NT2/D1 (cell line): Measurements from ENCODE around the gene CAPN12.

Experiments used
- SUZ12 ChIP-seq: IDR thresholded peaks from 2 replicates; pipeline ENCODE4 v1.6.1; 2011; ENCODE audit not compliant: insufficient read length, insufficient read depth; ENCODE audit errors: extremely low read depth
- YY1 ChIP-seq: IDR thresholded peaks from 2 replicates; pipeline ENCODE4 v1.6.1; 2011; ENCODE audit not compliant: insufficient read length, insufficient read depth
- ZNF274 ChIP-seq: IDR thresholded peaks from 2 replicates; pipeline ENCODE4 v1.6.1; 2011; ENCODE audit warnings: mild to moderate bottlenecking, low read depth, low read length

GRCh38 chr19:38691938-38692457 is 52.3 kb downstream of the CAPN12 start:
- no peak for TF ChIP-seq YY1
- no peak for TF ChIP-seq SUZ12
- no peak for TF ChIP-seq ZNF274
